H1 (cell line): ENCODE data around the gene SLC24A4. TPM values are rescaled to one million over a fixed set of nuclear protein-coding genes. Genes with fewer than 3 reads are reported as not detected.

Experiments used
- CTCF ChIA-PET: fragments of 300-600 bp; sonication (Branson Sonifier 250); formaldehyde crosslinking; loops from one replicate; lab custom pipeline; 2021; ENCODE audit not compliant: partially characterized antibody; lab: Charles Lee
- POLR2A ChIA-PET: fragments of 300-600 bp; sonication (Branson Sonifier 250); formaldehyde crosslinking; loops from one replicate; lab custom pipeline; 2021; ENCODE audit warnings: inconsistent platforms; ENCODE audit not compliant: partially characterized antibody; lab: Charles Lee
- DNase-seq, 2 experiments: peaks; one replicate each; pipeline versions ENCODE4 v3.0.0 to v3.0.0-alpha.2; 2010 to 2022; ENCODE audit warnings: low spot score in 2 of 2, low read depth in 1 of 2, mixed read lengths in 1 of 2
- FAIRE-seq: peaks from 2 replicates; lab custom pipeline; 2011; peaks lifted over from hg19 to GRCh38; lab: Jason Lieb, UNC
- H2AFZ ChIP-seq: 2 replicates; pipeline ENCODE4 v1.8.1; 2012; ENCODE audit warnings: low read length, inconsistent platforms
- H2AK5ac ChIP-seq: 2 replicates; pipeline ENCODE4 v1.6.1; 2013; ENCODE audit warnings: low read depth, low read length
- H2BK120ac ChIP-seq: replicated peaks from 2 replicates; pipeline ENCODE3; 2013; ENCODE audit warnings: low read depth, low read length, inconsistent platforms
- H2BK12ac ChIP-seq: 2 replicates; pipeline ENCODE4 v1.6.1; 2013; ENCODE audit warnings: low read depth, low read length
- H2BK15ac ChIP-seq: 2 replicates; pipeline ENCODE4 v1.6.1; 2013; ENCODE audit warnings: low read length
- H2BK20ac ChIP-seq: 2 replicates; pipeline ENCODE4 v1.6.1; 2013; ENCODE audit warnings: low read length
- H2BK5ac ChIP-seq: 2 replicates; pipeline ENCODE4 v1.6.1; 2013; ENCODE audit warnings: low read depth, low read length
- H3K14ac ChIP-seq: 2 replicates; pipeline ENCODE4 v1.6.1; 2013; ENCODE audit warnings: inconsistent platforms; ENCODE audit not compliant: insufficient read length
- H3K18ac ChIP-seq: 2 replicates; pipeline ENCODE4 v1.6.1; 2013; ENCODE audit warnings: low read length; ENCODE audit errors: extremely low read depth
- H3K23ac ChIP-seq: 2 replicates; pipeline ENCODE4 v1.6.1; 2013; ENCODE audit warnings: inconsistent platforms; ENCODE audit not compliant: insufficient read length
- H3K23me2 ChIP-seq: 2 replicates; pipeline ENCODE4 v1.6.1; 2013; ENCODE audit warnings: low read depth, low read length
- H3K27ac ChIP-seq: 2 replicates; pipeline ENCODE4 v1.6.1; 2011; ENCODE audit warnings: low read depth, low read length, inconsistent platforms
- H3K27me3 ChIP-seq, 4 experiments: replicated peaks in 1 of 4; 1 replicate in 1 of 4; 2 replicates in 3 of 4; pipeline versions ENCODE4 v1.6.1 to v1.8.1; 2011 to 2013; ENCODE audit warnings: low read length in 3 of 4, mild to moderate bottlenecking in 3 of 4, inconsistent platforms in 2 of 4, mixed read lengths in 2 of 4, moderate library complexity in 1 of 4; ENCODE audit not compliant: control insufficient read depth in 3 of 4, insufficient read depth in 3 of 4; ENCODE audit errors: extremely low read depth in 1 of 4
- H3K36me3 ChIP-seq, 4 experiments: 2 replicates each; pipeline versions ENCODE4 v1.6.1 to v1.8.1; 2011 to 2013; ENCODE audit warnings: mild to moderate bottlenecking in 4 of 4, low read length in 3 of 4, moderate library complexity in 2 of 4, control low read depth in 1 of 4, inconsistent platforms in 1 of 4; ENCODE audit not compliant: insufficient read depth in 4 of 4, control insufficient read depth in 2 of 4
- H3K4ac ChIP-seq: replicated peaks from 2 replicates; pipeline ENCODE3; 2013; ENCODE audit warnings: low read length, low read depth, mixed read lengths, inconsistent platforms; ENCODE audit not compliant: insufficient read length
- H3K4me1 ChIP-seq, 4 experiments: replicated peaks in 1 of 4; 1 replicate in 1 of 4; 2 replicates in 3 of 4; pipeline versions ENCODE4 v1.6.1 to v1.8.1; 2011 to 2013; ENCODE audit warnings: low read length in 3 of 4, inconsistent platforms in 2 of 4, mixed read lengths in 1 of 4; ENCODE audit not compliant: insufficient read depth in 4 of 4, control insufficient read depth in 3 of 4
- H3K4me2 ChIP-seq, 2 experiments: 2 replicates each; pipeline versions ENCODE4 v1.6.1 to v1.8.1; 2011 to 2013; ENCODE audit warnings: low read depth in 2 of 2, low read length in 2 of 2, control low read depth in 1 of 2, inconsistent platforms in 1 of 2, mild to moderate bottlenecking in 1 of 2; ENCODE audit not compliant: insufficient read depth in 1 of 2
- H3K4me3 ChIP-seq, 4 experiments: fragments of 200-600, 300-600 bp in 1 of 4; sonication (generic), shearing (Covaris generic), sonication (Bioruptor Twin) in 1 of 4; 2 replicates each; pipeline versions ENCODE4 v1.5.1 to v1.8.1; 2011 to 2016; ENCODE audit warnings: low read length in 4 of 4, low read depth in 3 of 4, control low read depth in 2 of 4, inconsistent platforms in 2 of 4, mild to moderate bottlenecking in 2 of 4, mixed read lengths in 1 of 4, moderate library complexity in 1 of 4; ENCODE audit not compliant: insufficient read depth in 2 of 4; ENCODE audit errors: extremely low read depth in 1 of 4
- H3K56ac ChIP-seq: replicated peaks from 2 replicates; pipeline ENCODE3; 2013; ENCODE audit warnings: low read depth, mild to moderate bottlenecking, mixed read lengths, low read length, inconsistent platforms; ENCODE audit not compliant: insufficient read length
- H3K79me1 ChIP-seq: 2 replicates; pipeline ENCODE4 v1.6.1; 2013; ENCODE audit warnings: low read depth, low read length, control low read depth
- H3K79me2 ChIP-seq, 2 experiments: 2 replicates each; pipeline versions ENCODE4 v1.6.1 to v1.8.1; 2012 to 2013; ENCODE audit warnings: low read length in 2 of 2, mild to moderate bottlenecking in 2 of 2, inconsistent platforms in 1 of 2; ENCODE audit not compliant: insufficient read depth in 2 of 2, control insufficient read depth in 1 of 2
- H3K9ac ChIP-seq, 4 experiments: replicated peaks in 1 of 4; 1 replicate in 1 of 4; 2 replicates in 3 of 4; pipeline versions ENCODE4 v1.6.1 to v1.8.1; 2011 to 2013; ENCODE audit warnings: low read depth in 3 of 4, low read length in 3 of 4, control low read depth in 2 of 4, mild to moderate bottlenecking in 2 of 4, moderate library complexity in 2 of 4, inconsistent platforms in 1 of 4; ENCODE audit errors: extremely low read depth in 1 of 4
- H3K9me3 ChIP-seq, 2 experiments: 2 replicates each; pipeline versions ENCODE4 v1.6.1 to v1.8.1; 2012 to 2013; ENCODE audit warnings: mild to moderate bottlenecking in 2 of 2, moderate library complexity in 2 of 2, control low read depth in 1 of 2, inconsistent platforms in 1 of 2, low read depth in 1 of 2, low read length in 1 of 2, mixed read lengths in 1 of 2; ENCODE audit not compliant: insufficient read depth in 2 of 2
- H4K20me1 ChIP-seq, 2 experiments: replicated peaks in 1 of 2; 2 replicates each; pipeline versions ENCODE3 to v1.8.1; 2011 to 2013; ENCODE audit warnings: inconsistent platforms in 2 of 2, low read length in 2 of 2, mild to moderate bottlenecking in 1 of 2; ENCODE audit not compliant: insufficient read depth in 2 of 2, control insufficient read depth in 1 of 2
- H4K5ac ChIP-seq: 2 replicates; pipeline ENCODE4 v1.6.1; 2013; ENCODE audit warnings: low read length, low read depth, mixed read lengths, inconsistent platforms; ENCODE audit not compliant: insufficient read length
- H4K8ac ChIP-seq: 2 replicates; pipeline ENCODE4 v1.8.0; 2013; ENCODE audit warnings: mild to moderate bottlenecking, moderate library complexity, low read length, inconsistent platforms; ENCODE audit not compliant: insufficient read depth; ENCODE audit errors: extremely low read depth
- H4K91ac ChIP-seq: replicated peaks from 2 replicates; pipeline ENCODE3; 2013; ENCODE audit warnings: low read length, mixed read lengths, inconsistent platforms; ENCODE audit not compliant: insufficient read length
- SP1 ChIP-seq: IDR thresholded peaks from 2 replicates; pipeline ENCODE4 v1.6.1; 2011; ENCODE audit warnings: low read depth, low read length
- WGBS, 2 experiments: shearing (Covaris generic) in 1 of 2; methylation state at CpG; one replicate each; pipeline versions ENCODE4 v1.1.6 to v1.1.7; 2013 to 2015; ENCODE audit warnings: low lambda C conversion rate in 2 of 2, mixed read lengths in 2 of 2, inconsistent platforms in 1 of 2, low coverage in 1 of 2, missing lambda C conversion rate in 1 of 2; ENCODE audit not compliant: insufficient replicate concordance in 2 of 2, insufficient coverage in 1 of 2, insufficient read length in 1 of 2; ENCODE audit errors: extremely low coverage in 1 of 2, missing lambda C conversion rate in 1 of 2; 5-methylcytosine and 5-hydroxymethylcytosine counted together
- polyA plus RNA-seq, 7 experiments: library from polyadenylated mRNA; depleted of rRNA in 3 of 7; stranded (reverse) in 5 of 7; unstranded in 2 of 7; fragments of >200 nt in 5 of 7; fragments of 200-250 nt in 2 of 7; gene quantifications; 1 replicate in 5 of 7; 2 replicates in 1 of 7; 4 replicates in 1 of 7; pipeline versions ENCODE4 v1.2.1 to v1.2.3, GENCODE V29; 2011 to 2013; ENCODE audit warnings: missing spikeins in 2 of 7, mixed read lengths in 2 of 7
- total RNA-seq: library from RNA; stranded (reverse); fragmentation: NEBNext Ultra II Directional; extraction: Animal tissue kit (Norgen Biotek cat#: 25700); gene quantifications from 2 replicates; pipeline ENCODE4 v1.2.1, GENCODE V29; 2021

SLC24A4 gene
- total and polyA plus RNA-seq, 2 of the 8 experiments (the other 6 are each of a cell fraction or from before 2014, with no cell fraction given): 0.27 to 0.89 TPM

DNA sequence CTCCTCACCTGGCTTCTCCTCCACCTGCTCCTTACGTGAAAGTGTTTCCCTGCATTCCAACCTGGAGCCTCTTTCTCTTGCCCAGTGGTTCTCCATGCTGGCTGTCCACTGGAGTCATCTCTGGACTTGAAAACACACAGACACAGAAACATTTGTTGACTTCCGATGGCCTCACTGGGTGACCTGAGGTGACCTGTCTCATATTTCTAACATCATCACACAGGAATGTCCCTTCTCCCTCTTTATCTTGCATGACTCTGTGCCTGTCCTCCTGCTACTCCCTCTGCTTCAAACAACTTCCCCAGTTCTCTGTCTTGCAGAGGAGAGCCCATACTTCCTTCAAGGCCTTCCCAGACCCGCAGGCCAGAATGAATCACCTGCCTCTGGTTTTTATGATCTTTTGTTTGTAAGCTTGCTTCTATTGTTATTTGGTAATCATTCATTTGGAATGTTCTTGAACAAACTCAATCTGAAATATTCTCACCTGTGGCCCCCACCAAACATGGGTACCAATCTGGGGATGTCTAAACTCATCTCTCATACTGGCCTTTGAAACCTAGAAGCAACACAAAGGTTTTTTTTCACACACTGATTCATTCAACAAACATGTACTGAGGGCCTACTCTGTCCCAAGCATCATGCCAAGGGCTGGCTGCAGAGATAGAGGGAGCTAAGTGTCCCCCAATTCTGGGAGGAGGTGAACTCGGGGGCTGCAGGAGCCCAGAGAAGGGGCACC lies 181.0 kb downstream of the SLC24A4 start:
- Histone ChIP-seq H3K9ac (no peak overlapping the region), H3K56ac (no peak overlapping the region), H3K4me1 (peaks cover 0 to 3% (median 0%) of the 10 kb centered on the region in 4 experiments; a peak in 1 of 7 replicates), H2BK120ac (no peak overlapping the region), H3K79me2 (no peaks in the 10 kb centered on the region), H4K8ac (no peak overlapping the region), H3K9me3 (no peaks in the 10 kb centered on the region), H3K4ac (no peak overlapping the region), H3K27me3 (no peaks in the 10 kb centered on the region), H2BK12ac (no peak overlapping the region), H2AK5ac (no peak overlapping the region), H3K36me3 (no peaks in the 10 kb centered on the region), H2AFZ (no peak overlapping the region), H2BK5ac (no peak overlapping the region), H2BK15ac (no peak overlapping the region), H3K79me1 (no peaks in the 10 kb centered on the region), H3K14ac (no peak overlapping the region), H4K91ac (no peak overlapping the region), H3K27ac (no peak overlapping the region), H4K5ac (no peak overlapping the region), H4K20me1 (no peaks in the 10 kb centered on the region), H3K4me3 (no peak overlapping the region), H3K18ac (no peak overlapping the region), H2BK20ac (no peak overlapping the region), H3K4me2 (no peak overlapping the region), H3K23ac (no peak overlapping the region), H3K23me2 (no peaks in the 10 kb centered on the region)
- ChIA-PET CTCF (interaction anchor here (1.2 kb wide), 1 partner anchor 10 kb away, joined by 4 read pairs; no protein-coding TSS in a partner anchor), POLR2A (no interaction called here)
- DNase-seq: no peak
- WGBS, 2 experiments: 82% methylated on average over 4 of the region's 4 CpGs; no CpG with 5 or more reads in 1 of the 2 experiments
- TF ChIP-seq SP1: no peak
- no peak for FAIRE-seq
